Fibroblast of the aortic adventitia (primary cell): Measurements from ENCODE around the gene ADCY2. TPM values are rescaled to one million over a fixed set of nuclear protein-coding genes. Genes with fewer than 3 reads are reported as not detected.
A peak's percentile ranks its signal among the peaks of the same experiment; 100 is the strongest.

Experiments used
- DNase-seq: peaks from one replicate; pipeline ENCODE4 v3.0.0-alpha.2; 2010; ENCODE audit warnings: low read depth
- H3K4me3 ChIP-seq: 2 replicates; pipeline ENCODE4 v1.5.1; 2011; ENCODE audit warnings: low read depth, mild to moderate bottlenecking, control low read depth, low read length, moderate library complexity
- CTCF ChIP-seq: IDR thresholded peaks from 2 replicates; pipeline ENCODE4 v1.5.1; 2011; ENCODE audit warnings: mild to moderate bottlenecking, low read length, control low read depth, inconsistent platforms; ENCODE audit not compliant: insufficient read depth
- total RNA-seq: library from RNA; depleted of rRNA; stranded (reverse); fragments of >200 nt; gene quantifications from 2 replicates; pipeline ENCODE4 v1.2.3, GENCODE V29; 2012; ENCODE audit warnings: low replicate concordance

The ADCY2 gene
- total RNA-seq, 1 donor: 0.09 TPM

GRCh38 chr5:7515284-7515914, 119.5 kb downstream of the ADCY2 start:
- H3K4me3 ChIP-seq: no peak overlapping the region
- no peak for DNase-seq
- no peak for TF ChIP-seq CTCF

- TF ChIP-seq CTCF: no peak
- no peak overlapping the region for H3K4me3 ChIP-seq
- DNase-seq: no peak
Measured at GRCh38 chr5:7516253-7516652, 120.3 kb downstream of the ADCY2 start.

GRCh38 chr5:7517006-7517405, 121.1 kb downstream of the ADCY2 start:
- H3K4me3 ChIP-seq: no peak overlapping the region
- no peak for TF ChIP-seq CTCF
- DNase-seq: peak; percentile 3

- DNase-seq: no peak
- TF ChIP-seq CTCF: no peak
- no peak overlapping the region for H3K4me3 ChIP-seq
Measured at GRCh38 chr5:7518947-7519560, 123.1 kb downstream of the ADCY2 start.

- no peak for TF ChIP-seq CTCF
- H3K4me3 ChIP-seq: no peak overlapping the region
- no peak for DNase-seq
Measured at GRCh38 chr5:7519564-7519963, 123.6 kb downstream of the ADCY2 start.

GRCh38 chr5:7529880-7530279, 133.9 kb downstream of the ADCY2 start:
- TF ChIP-seq CTCF: no peak
- H3K4me3 ChIP-seq: no peak overlapping the region
- DNase-seq: no peak
